Suprapubic skin (tissue), 4 donors: ENCODE measurements around the gene KBTBD13. TPM values are rescaled to one million over a fixed set of nuclear protein-coding genes. Genes with fewer than 3 reads are reported as not detected.

Experiments used
- DNase-seq, 2 donors: peaks; one replicate each; pipeline ENCODE4 v3.0.0-alpha.2; 2019; ENCODE audit warnings: low spot score in 2 of 2
- H3K27ac ChIP-seq: fragments of 200-600 bp; sonication (generic); one replicate; pipeline ENCODE4 v1.5.1; 2019
- H3K27me3 ChIP-seq: fragments of 200-600 bp; sonication (generic); one replicate; pipeline ENCODE4 v1.5.1; 2019
- H3K36me3 ChIP-seq: fragments of 200-600 bp; sonication (generic); one replicate; pipeline ENCODE4 v1.5.1; 2019
- H3K4me1 ChIP-seq: fragments of 200-600 bp; sonication (generic); one replicate; pipeline ENCODE4 v1.5.1; 2019
- H3K4me3 ChIP-seq: fragments of 200-600 bp; sonication (generic); one replicate; pipeline ENCODE4 v1.5.1; 2019; ENCODE audit warnings: mild to moderate bottlenecking
- H3K9me3 ChIP-seq: fragments of 200-600 bp; sonication (generic); one replicate; pipeline ENCODE4 v1.5.1; 2019
- EP300 ChIP-seq: sonication (generic); formaldehyde crosslinking; IDR thresholded peaks from one replicate; pipeline ENCODE4 v1.6.1; 2017; ENCODE audit warnings: antibody characterized with exemption
- POLR2A ChIP-seq, 2 donors: fragments of 450-650 bp; IDR thresholded peaks; one replicate each; pipeline ENCODE4 v1.6.1; 2017; ENCODE audit warnings: antibody characterized with exemption in 2 of 2, mild to moderate bottlenecking in 2 of 2, moderate library complexity in 2 of 2
- POLR2AphosphoS5 ChIP-seq, 3 donors: sonication (generic); formaldehyde crosslinking; IDR thresholded peaks; one replicate each; pipeline ENCODE4 v1.6.1; 2017; ENCODE audit warnings: antibody characterized with exemption in 3 of 3
- WGBS: methylation state at CpG from one replicate; pipeline ENCODE4 v1.1.5; 2018; 5-methylcytosine and 5-hydroxymethylcytosine counted together
- total RNA-seq, 4 donors: library from RNA; depleted of rRNA; stranded (reverse); fragments of >200 nt; gene quantifications; one replicate each; pipeline ENCODE4 v1.1.0, GENCODE V29; 2016
- TF ChIP-seq, protein P1 (sequence below), 2 donors: fragments of 200-600 bp in 1 of 2; fragments of 450-650 bp in 1 of 2; sonication (generic) in 1 of 2; IDR thresholded peaks; one replicate each; pipeline ENCODE4 v1.5.1; 2016 to 2019; ENCODE audit warnings: antibody characterized with exemption in 2 of 2, mild to moderate bottlenecking in 1 of 2, moderate library complexity in 1 of 2

The KBTBD13 gene
- total RNA-seq, 4 donors from 2014 or later = not detected

DNA sequence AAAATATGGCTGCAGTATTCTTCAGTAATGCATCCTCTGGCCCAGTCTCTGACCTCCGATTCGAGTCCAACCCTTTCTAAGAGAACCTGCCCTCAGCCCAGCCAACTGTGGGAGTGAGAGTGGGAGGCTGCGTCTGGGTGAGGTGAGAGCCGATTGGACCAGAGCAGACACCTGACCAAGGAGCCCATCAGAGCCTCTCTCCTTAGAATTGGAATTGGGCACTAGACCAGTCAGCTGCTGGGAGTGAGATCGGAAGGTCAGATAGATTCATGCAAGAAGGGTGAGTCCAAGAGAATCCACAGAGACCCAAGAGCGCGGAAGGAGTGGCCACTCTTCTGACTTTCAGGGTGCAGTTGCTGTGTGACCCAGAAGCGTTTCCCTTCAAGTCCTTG is 19.0 kb upstream of the KBTBD13 start:
- Histone ChIP-seq H3K27ac (no peak overlapping the region), H3K4me3 (no peak overlapping the region), H3K4me1 (peaks cover 13% of the 10 kb centered on the region), H3K36me3 (peaks cover 2% of the 10 kb centered on the region), H3K27me3 (no peaks in the 10 kb centered on the region), H3K9me3 (no peaks in the 10 kb centered on the region)
- WGBS = 92% methylated on average over 8 of the region's 8 CpGs
- DNase-seq = no peak
- TF ChIP-seq POLR2AphosphoS5 (IDR thresholded peaks at IDR 0.05) = no peak
- TF ChIP-seq POLR2A (IDR thresholded peaks at IDR 0.05) = no peak
- TF ChIP-seq, protein P1, sequence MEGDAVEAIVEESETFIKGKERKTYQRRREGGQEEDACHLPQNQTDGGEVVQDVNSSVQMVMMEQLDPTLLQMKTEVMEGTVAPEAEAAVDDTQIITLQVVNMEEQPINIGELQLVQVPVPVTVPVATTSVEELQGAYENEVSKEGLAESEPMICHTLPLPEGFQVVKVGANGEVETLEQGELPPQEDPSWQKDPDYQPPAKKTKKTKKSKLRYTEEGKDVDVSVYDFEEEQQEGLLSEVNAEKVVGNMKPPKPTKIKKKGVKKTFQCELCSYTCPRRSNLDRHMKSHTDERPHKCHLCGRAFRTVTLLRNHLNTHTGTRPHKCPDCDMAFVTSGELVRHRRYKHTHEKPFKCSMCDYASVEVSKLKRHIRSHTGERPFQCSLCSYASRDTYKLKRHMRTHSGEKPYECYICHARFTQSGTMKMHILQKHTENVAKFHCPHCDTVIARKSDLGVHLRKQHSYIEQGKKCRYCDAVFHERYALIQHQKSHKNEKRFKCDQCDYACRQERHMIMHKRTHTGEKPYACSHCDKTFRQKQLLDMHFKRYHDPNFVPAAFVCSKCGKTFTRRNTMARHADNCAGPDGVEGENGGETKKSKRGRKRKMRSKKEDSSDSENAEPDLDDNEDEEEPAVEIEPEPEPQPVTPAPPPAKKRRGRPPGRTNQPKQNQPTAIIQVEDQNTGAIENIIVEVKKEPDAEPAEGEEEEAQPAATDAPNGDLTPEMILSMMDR (IDR thresholded peaks at IDR 0.05) = no peak
- no peak for TF ChIP-seq EP300

DNA sequence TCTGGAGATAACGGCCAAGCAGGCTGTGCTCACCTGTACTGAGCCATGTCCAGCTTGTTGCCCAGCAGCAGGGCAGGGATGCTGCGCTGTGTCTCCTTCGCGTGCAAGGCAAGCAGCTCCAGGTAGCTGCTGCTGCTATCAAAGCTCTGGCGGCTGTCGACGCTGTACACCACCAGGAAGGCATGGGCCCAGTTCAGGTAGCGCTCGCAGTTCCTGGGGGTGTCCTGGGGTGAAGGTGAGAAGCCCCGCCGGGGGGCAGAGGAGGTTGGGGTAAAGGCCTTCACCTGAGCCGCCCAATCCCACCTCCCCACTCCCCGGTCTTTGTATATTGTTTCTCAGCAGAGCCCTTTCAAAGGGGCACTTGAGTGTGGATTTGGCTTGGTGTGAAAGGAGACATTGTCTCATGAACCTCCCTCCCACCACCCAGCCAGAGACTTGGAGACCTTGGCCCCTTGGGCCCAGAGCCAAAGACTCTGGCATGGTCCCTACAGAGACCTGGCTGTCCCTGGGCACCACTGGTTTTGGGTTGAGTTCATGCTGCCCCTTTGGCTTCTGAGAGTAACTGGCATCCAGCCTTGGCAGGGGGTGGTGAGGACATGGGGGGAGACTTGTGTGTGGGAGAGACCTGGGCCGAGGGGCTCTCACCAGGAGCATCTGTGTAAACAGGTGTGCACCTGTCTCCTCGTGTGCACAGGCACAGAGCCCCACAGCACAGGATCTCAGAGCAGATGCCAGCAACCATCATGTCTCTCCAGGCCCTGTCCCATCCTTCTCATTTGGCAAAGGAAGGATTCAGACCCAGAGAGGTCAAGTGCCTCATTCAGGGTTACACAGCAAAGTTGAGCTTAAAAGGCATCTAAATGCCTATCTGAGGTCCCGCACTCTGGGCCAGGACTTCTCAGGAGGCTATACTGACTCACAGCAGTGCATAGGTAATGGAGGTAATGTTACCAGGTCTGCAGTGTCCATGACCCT is 17.9 kb upstream of the KBTBD13 start:
- H3K27ac ChIP-seq = no peak overlapping the region
- WGBS = 88% methylated on average over 12 of the region's 16 CpGs

DNA sequence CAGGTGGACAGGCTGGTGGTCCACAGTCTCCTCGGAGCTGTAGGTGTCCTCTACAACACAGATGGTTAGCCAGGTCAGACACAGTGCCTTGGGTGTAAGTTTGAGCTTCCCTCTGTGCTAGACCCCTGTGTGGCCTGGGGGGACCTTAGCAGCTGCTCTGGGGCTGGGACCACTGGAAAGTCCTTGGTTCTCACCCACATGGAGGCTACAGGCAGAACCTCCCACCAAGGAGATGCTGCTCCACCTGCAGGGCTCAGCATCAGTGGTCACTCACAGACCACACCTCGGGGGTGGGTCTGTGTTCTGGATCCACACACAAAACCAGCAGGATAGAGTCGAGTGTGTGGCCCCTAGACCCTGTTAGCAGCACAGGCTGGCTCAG is 17.2 kb upstream of the KBTBD13 start:
- TF ChIP-seq POLR2A (IDR thresholded peaks at IDR 0.05) = no peak
- TF ChIP-seq POLR2AphosphoS5 (IDR thresholded peaks at IDR 0.05) = no peak
- TF ChIP-seq, protein P1 (IDR thresholded peaks at IDR 0.05) = no peak
- no peak for TF ChIP-seq EP300
- peaks cover 11% of the 10 kb centered on the region for H3K4me1 ChIP-seq
- DNase-seq = peak in 1 of 2 donors; percentile 29
- no peaks in the 10 kb centered on the region for H3K9me3 ChIP-seq
- peak overlapping the region; percentile 2 for H3K27ac ChIP-seq
- no peaks in the 10 kb centered on the region for H3K36me3 ChIP-seq
- no peaks in the 10 kb centered on the region for H3K27me3 ChIP-seq
- 94% methylated on average over 3 of the region's 3 CpGs for WGBS
- no peak overlapping the region for H3K4me3 ChIP-seq

More for the DNA sequence above, 17.9 kb upstream of the KBTBD13 start:
- DNase-seq = peak in 1 of 2 donors; percentile 50
- Histone ChIP-seq H3K4me1 (peaks cover 13% of the 10 kb centered on the region), H3K4me3 (no peak overlapping the region), H3K9me3 (no peaks in the 10 kb centered on the region), H3K36me3 (peaks cover 2% of the 10 kb centered on the region), H3K27me3 (no peaks in the 10 kb centered on the region)
- TF ChIP-seq, protein P1 (IDR thresholded peaks at IDR 0.05) = no peak
- no peak for TF ChIP-seq POLR2AphosphoS5 (IDR thresholded peaks at IDR 0.05)
- no peak for TF ChIP-seq EP300
- no peak for TF ChIP-seq POLR2A (IDR thresholded peaks at IDR 0.05)

DNA sequence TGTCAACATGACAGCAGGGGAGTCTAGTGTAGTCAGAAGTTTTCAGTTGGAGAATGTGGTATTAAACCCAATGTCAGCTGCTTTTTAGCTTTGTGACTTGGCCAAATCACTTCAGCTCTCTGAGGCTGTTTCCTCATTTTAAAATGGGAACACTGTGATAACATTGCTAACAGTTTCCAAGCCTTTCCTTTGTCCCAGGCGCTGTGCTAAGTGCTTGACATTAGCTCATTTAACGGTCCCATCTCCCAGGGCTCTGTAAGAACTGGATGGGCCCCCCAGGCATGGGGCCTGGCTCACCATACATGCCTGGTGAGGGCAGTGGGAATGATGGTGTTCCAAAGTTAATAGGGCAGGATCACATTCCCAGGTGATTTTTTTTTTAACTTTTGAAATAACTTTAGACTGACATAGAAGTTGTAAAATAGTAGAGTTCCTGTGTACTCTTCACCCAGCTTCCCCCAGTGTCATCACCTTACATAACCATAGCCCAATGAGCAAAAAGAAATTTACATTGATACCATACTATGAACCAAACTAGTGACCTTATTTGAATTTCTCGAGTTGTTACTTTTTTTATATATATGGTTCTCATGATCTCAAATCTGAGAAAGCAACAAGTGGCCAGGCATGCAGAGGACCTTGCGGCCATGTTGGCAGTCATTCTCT is 16.5 kb upstream of the KBTBD13 start:
- 73% methylated on average over 4 of the region's 4 CpGs for WGBS
- Histone ChIP-seq H3K27ac (peak overlapping the region; percentile 49), H3K36me3 (no peaks in the 10 kb centered on the region), H3K4me1 (peaks cover 8% of the 10 kb centered on the region), H3K27me3 (no peaks in the 10 kb centered on the region), H3K9me3 (no peaks in the 10 kb centered on the region), H3K4me3 (no peak overlapping the region)
- peak in 1 of 2 donors; percentile 22 for DNase-seq
- TF ChIP-seq POLR2AphosphoS5 (IDR thresholded peaks at IDR 0.05) = no peak
- no peak for TF ChIP-seq POLR2A (IDR thresholded peaks at IDR 0.05)
- TF ChIP-seq EP300 = no peak
- TF ChIP-seq, protein P1 (IDR thresholded peaks at IDR 0.05) = no peak
